Heart left ventricle (tissue), 13 donors: Measurements from ENCODE around the gene TBL1XR1.
"Not testable (repeated sequence)": the region's sequence is repeated elsewhere in the genome, so short reads cannot be mapped to it uniquely, and the experiment has no call there.

ENCODE experiments used
- POLR2A ChIP-seq, 2 donors: fragments of 450-650 bp; IDR thresholded peaks; one replicate each; pipeline ENCODE4 v1.6.1; 2017; ENCODE audit warnings: antibody characterized with exemption in 2 of 2, mild to moderate bottlenecking in 2 of 2, moderate library complexity in 2 of 2
- TF ChIP-seq, protein P1 (sequence below), 12 donors: fragments of 200-600 bp; sonication (generic) in 4 of 12; IDR thresholded peaks; one replicate each; pipeline versions ENCODE4 v1.5.0 to v1.8.0; 2018 to 2022; ENCODE audit warnings: antibody characterized with exemption in 12 of 12, mild to moderate bottlenecking in 5 of 12
- donor health status: ischemic (EF 13 %, LVEDD 7.1; RV severe dilation, severe dysfunction).
- donor health status: DM: no; HTN: yes; CAD: no.
- donor health status: DM: no; HTN: no; CAD: no.
- donor health status: ischemic (EF 25% LVEDD 6.9; RV normal size, moderate dysfunction).
- donor health status: ischemic (EF 25% LVEDD 5.7; RV mildly dilated, moderate dysfunction).
- donor health status: ischemic (EF 35%, LVEDD 5.7; RV mildly dilated, moderate dysfunction).
- donor health status: nonischemic (EF 11% LVEDD 7.7; RV severe dilation, severe dysfunction).
- donor health status: DM: yes; HTN: yes; CAD: no.
- donor health status: PGD.
- donor health status: ischemic (EF 29% LVEDD 5.4; RV normal size, mild dysfunction).
- donor health status: nonischemic (EF 23%, LVEDD 6.1; RV moderate dilation, normal function).

GRCh38 chr3:177139220-177139619 is 58.1 kb downstream of the TBL1XR1 start:
- TF ChIP-seq, protein P1, sequence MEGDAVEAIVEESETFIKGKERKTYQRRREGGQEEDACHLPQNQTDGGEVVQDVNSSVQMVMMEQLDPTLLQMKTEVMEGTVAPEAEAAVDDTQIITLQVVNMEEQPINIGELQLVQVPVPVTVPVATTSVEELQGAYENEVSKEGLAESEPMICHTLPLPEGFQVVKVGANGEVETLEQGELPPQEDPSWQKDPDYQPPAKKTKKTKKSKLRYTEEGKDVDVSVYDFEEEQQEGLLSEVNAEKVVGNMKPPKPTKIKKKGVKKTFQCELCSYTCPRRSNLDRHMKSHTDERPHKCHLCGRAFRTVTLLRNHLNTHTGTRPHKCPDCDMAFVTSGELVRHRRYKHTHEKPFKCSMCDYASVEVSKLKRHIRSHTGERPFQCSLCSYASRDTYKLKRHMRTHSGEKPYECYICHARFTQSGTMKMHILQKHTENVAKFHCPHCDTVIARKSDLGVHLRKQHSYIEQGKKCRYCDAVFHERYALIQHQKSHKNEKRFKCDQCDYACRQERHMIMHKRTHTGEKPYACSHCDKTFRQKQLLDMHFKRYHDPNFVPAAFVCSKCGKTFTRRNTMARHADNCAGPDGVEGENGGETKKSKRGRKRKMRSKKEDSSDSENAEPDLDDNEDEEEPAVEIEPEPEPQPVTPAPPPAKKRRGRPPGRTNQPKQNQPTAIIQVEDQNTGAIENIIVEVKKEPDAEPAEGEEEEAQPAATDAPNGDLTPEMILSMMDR (IDR thresholded peaks at IDR 0.05): not testable (repeated sequence)
- not testable (repeated sequence) for TF ChIP-seq POLR2A (IDR thresholded peaks at IDR 0.05)
